GM12878 (cell line): ENCODE measurements around the gene PRKN.

Experiments used
- ATF7 ChIP-seq: fragments of 450-650 bp; IDR thresholded peaks from 2 replicates; pipeline ENCODE4 v1.6.1; 2016; ENCODE audit warnings: low read depth, mild to moderate bottlenecking
- BCLAF1 ChIP-seq: fragments of 450-650 bp; IDR thresholded peaks from 2 replicates; pipeline ENCODE4 v1.6.1; 2017; ENCODE audit warnings: antibody characterized with exemption, mild to moderate bottlenecking, moderate library complexity
- CTCF ChIP-seq, 3 experiments: IDR thresholded peaks in 2 of 3; conservative IDR thresholded peaks in 1 of 3; 2 replicates each; pipeline ENCODE4 v1.5.1; 2011; ENCODE audit warnings: low read depth in 3 of 3, low read length in 3 of 3, mild to moderate bottlenecking in 3 of 3, control low read depth in 2 of 3, moderate library complexity in 2 of 3, inconsistent platforms in 1 of 3, mixed read lengths in 1 of 3; ENCODE audit not compliant: control insufficient read depth in 2 of 3, insufficient read depth in 1 of 3; ENCODE audit errors: extremely low read depth in 1 of 3
- CUX1 ChIP-seq: IDR thresholded peaks from 2 replicates; pipeline ENCODE4 v1.6.1; 2012; ENCODE audit warnings: improper control_type of control experiment, low read depth, low read length; ENCODE audit not compliant: insufficient replicate concordance
- EGR1 ChIP-seq, 2 experiments: IDR thresholded peaks; 1 replicate in 1 of 2; 2 replicates in 1 of 2; pipeline ENCODE4 v1.6.1; 2011 to 2012; ENCODE audit warnings: low read depth in 2 of 2, low read length in 2 of 2, borderline replicate concordance in 1 of 2, mild to moderate bottlenecking in 1 of 2, moderate library complexity in 1 of 2
- MYC ChIP-seq: IDR thresholded peaks from 2 replicates; pipeline ENCODE4 v1.6.1; 2011; ENCODE audit warnings: mild to moderate bottlenecking, low read length, moderate library complexity, inconsistent platforms; ENCODE audit not compliant: insufficient read depth, insufficient replicate concordance, insufficient read length, severe bottlenecking
- PAX8 ChIP-seq: fragments of 450-650 bp; IDR thresholded peaks from 2 replicates; pipeline ENCODE4 v1.6.1; 2017; ENCODE audit warnings: mild to moderate bottlenecking, moderate library complexity
- POLR2A ChIP-seq: IDR thresholded peaks from 2 replicates; pipeline ENCODE4 v1.6.1; 2011; ENCODE audit warnings: low read depth, mild to moderate bottlenecking, low read length
- SMC3 ChIP-seq: IDR thresholded peaks from 2 replicates; pipeline ENCODE4 v1.6.1; 2011; ENCODE audit warnings: low read length, improper control_type of control experiment, borderline replicate concordance
- SUZ12 ChIP-seq: fragments of 200-600 bp; sonication (generic); IDR thresholded peaks from one replicate; pipeline ENCODE4 v1.6.1; 2018; ENCODE audit warnings: antibody characterized with exemption, mild to moderate bottlenecking; ENCODE audit not compliant: unreplicated experiment
- ZNF274 ChIP-seq: IDR thresholded peaks from one replicate; pipeline ENCODE4 v1.8.0; 2011; ENCODE audit not compliant: insufficient read length, insufficient read depth
- ZSCAN29 ChIP-seq: fragments of 450-650 bp; IDR thresholded peaks from 2 replicates; pipeline ENCODE4 v1.6.1; 2017; ENCODE audit warnings: mild to moderate bottlenecking, moderate library complexity

GRCh38 chr6:161866570-161866969 lies 861.0 kb downstream of the PRKN start:
- TF ChIP-seq ATF7: no peak
- TF ChIP-seq ZSCAN29: no peak
- no peak for TF ChIP-seq CTCF (IDR thresholded peaks at IDR 0.05 in 2 of 3, conservative IDR thresholded peaks at IDR 0.05 in 1 of 3; ENCODE audit: control insufficient read depth in 2 of 3, extremely low read depth in 1 of 3, insufficient read depth in 1 of 3, low read depth in 3 of 3, low read length in 3 of 3)
- TF ChIP-seq CUX1: no peak
- no peak for TF ChIP-seq EGR1 (IDR thresholded peaks at IDR 0.05; ENCODE audit: borderline replicate concordance in 1 of 2, low read depth in 2 of 2, low read length in 2 of 2)
- no peak for TF ChIP-seq SMC3
- no peak for TF ChIP-seq ZNF274
- no peak for TF ChIP-seq MYC
- no peak for TF ChIP-seq SUZ12
- TF ChIP-seq POLR2A: no peak
- TF ChIP-seq PAX8: no peak
- no peak for TF ChIP-seq BCLAF1
